K562 (cell line): ENCODE results near the gene LINGO3. TPM values are rescaled to one million over a fixed set of nuclear protein-coding genes. Genes with fewer than 3 reads are reported as not detected.

ENCODE experiments used
- ATAC-seq: fragments of 200-7000 bp; cut with Tn5 transposase; 3 replicates; pipeline ENCODE4 v1.9.1; 2020; ENCODE audit warnings: moderate library complexity
- BruUV-seq: library from RNA; stranded (reverse); fragments of 400-500 nt; replicated peaks from 2 replicates; lab custom pipeline; 2021; lab: Mats Ljungman, UMichigan
- CTCF ChIA-PET: fragments of 300-600 bp; formaldehyde crosslinking; extraction: SDS; loops from one replicate; lab custom pipeline; 2021; ENCODE audit warnings: low intra/inter-chr PET ratio; lab: Yijun Ruan, JAX
- POLR2A ChIA-PET: fragments of 300-600, 350-650 bp; sonication (Branson Sonifier 250); formaldehyde crosslinking; extraction: SDS; loops from one replicate; lab custom pipeline; 2021; ENCODE audit warnings: antibody characterized with exemption, inconsistent platforms; lab: Yijun Ruan, JAX
- DNase-seq, 4 experiments: peaks; one replicate each; pipeline versions ENCODE4 v3.0.0 to v3.0.0-alpha.2; 2011 to 2018; ENCODE audit warnings: low spot score in 3 of 4, mixed read lengths in 3 of 4; ENCODE audit errors: extremely low read depth in 1 of 4
- FAIRE-seq: peaks from 2 replicates; lab custom pipeline; 2011; peaks lifted over from hg19 to GRCh38; lab: Jason Lieb, UNC
- H2AFZ ChIP-seq: 2 replicates; pipeline ENCODE4 v1.6.0; 2011; ENCODE audit warnings: low read depth, low read length, control low read depth, inconsistent platforms
- H3K27ac ChIP-seq: fragments of 200-600 bp; 3 replicates; pipeline ENCODE4 v1.8.0; 2011; ENCODE audit warnings: low read depth, mild to moderate bottlenecking, control low read depth, inconsistent platforms, low read length, moderate library complexity, mixed read lengths; ENCODE audit errors: extremely low read depth
- H3K27me3 ChIP-seq, 2 experiments: fragments of 300-600 bp in 1 of 2; 2 replicates in 1 of 2; 3 replicates in 1 of 2; pipeline versions ENCODE4 v1.6.0 to v1.8.0; 2011; ENCODE audit warnings: inconsistent platforms in 2 of 2, low read length in 2 of 2, mild to moderate bottlenecking in 1 of 2, mixed read lengths in 1 of 2, moderate library complexity in 1 of 2; ENCODE audit not compliant: control insufficient read depth in 2 of 2, insufficient read depth in 2 of 2
- H3K36me3 ChIP-seq: fragments of 300-600 bp; 3 replicates; pipeline ENCODE4 v1.8.0; 2011; ENCODE audit warnings: mild to moderate bottlenecking, low read length, inconsistent platforms; ENCODE audit not compliant: control insufficient read depth, insufficient read depth
- H3K4me1 ChIP-seq, 2 experiments: fragments of 200-600 bp in 1 of 2; replicated peaks in 1 of 2; 2 replicates in 1 of 2; 3 replicates in 1 of 2; pipeline versions ENCODE4 v1.5.1 to v1.8.0; 2011; ENCODE audit warnings: inconsistent platforms in 2 of 2, low read length in 2 of 2, mild to moderate bottlenecking in 1 of 2, mixed read lengths in 1 of 2, moderate library complexity in 1 of 2; ENCODE audit not compliant: control insufficient read depth in 2 of 2, insufficient read depth in 2 of 2
- H3K4me2 ChIP-seq: 2 replicates; pipeline ENCODE4 v1.6.1; 2011; ENCODE audit warnings: low read length, control low read depth, inconsistent platforms, mixed read lengths; ENCODE audit not compliant: insufficient read depth
- H3K4me3 ChIP-seq: fragments of 200-600 bp; sonication (generic), shearing (Covaris generic); 2 replicates; pipeline ENCODE4 v1.5.1; 2016; ENCODE audit warnings: control low read depth, inconsistent platforms
- H3K79me2 ChIP-seq: fragments of 200-600 bp; 3 replicates; pipeline ENCODE4 v1.8.0; 2011; ENCODE audit warnings: low read length, inconsistent platforms; ENCODE audit not compliant: control insufficient read depth, insufficient read depth
- H3K9ac ChIP-seq, 2 experiments: 2 replicates each; pipeline versions ENCODE4 v1.6.0 to v1.6.1; 2011; ENCODE audit warnings: low read depth in 2 of 2, low read length in 2 of 2, control low read depth in 1 of 2, inconsistent platforms in 1 of 2, mild to moderate bottlenecking in 1 of 2, mixed read lengths in 1 of 2; ENCODE audit not compliant: insufficient read depth in 1 of 2
- H3K9me1 ChIP-seq: one replicate; pipeline ENCODE4 v1.6.0; 2011; ENCODE audit warnings: inconsistent platforms, mild to moderate bottlenecking, low read length, moderate library complexity; ENCODE audit not compliant: control insufficient read depth, insufficient read depth
- H3K9me3 ChIP-seq: replicated peaks from 2 replicates; pipeline ENCODE4 v1.5.1; 2011; ENCODE audit warnings: low read depth, low read length, inconsistent platforms; ENCODE audit not compliant: control insufficient read depth, insufficient read depth
- H4K20me1 ChIP-seq: replicated peaks from 2 replicates; pipeline ENCODE4 v1.6.1; 2011; ENCODE audit warnings: low read length, inconsistent platforms, mixed read lengths; ENCODE audit not compliant: control insufficient read depth, insufficient read depth
- HDAC2 ChIP-seq: fragments of 450-650 bp; IDR thresholded peaks from 2 replicates; pipeline ENCODE4 v1.6.1; 2016; ENCODE audit warnings: mild to moderate bottlenecking
- POLR2G ChIP-seq: fragments of 200-400 bp; formaldehyde crosslinking; IDR thresholded peaks from 2 replicates; pipeline ENCODE4 v1.6.1; 2017; ENCODE audit warnings: low read depth, mild to moderate bottlenecking, antibody characterized with exemption, low read length, moderate library complexity
- RBM25 ChIP-seq: fragments of 200-400 bp; formaldehyde crosslinking; IDR thresholded peaks from 2 replicates; pipeline ENCODE4 v1.6.1; 2018; ENCODE audit warnings: low read length, low read depth, moderate library complexity; ENCODE audit not compliant: severe bottlenecking
- ZBTB7A ChIP-seq: IDR thresholded peaks from 2 replicates; pipeline ENCODE4 v1.6.1; 2011; ENCODE audit warnings: low read depth, mild to moderate bottlenecking, low read length, moderate library complexity, borderline replicate concordance; ENCODE audit not compliant: control insufficient read depth
- ZFP36 ChIP-seq: fragments of 150-350 bp; IDR thresholded peaks from 2 replicates; pipeline ENCODE4 v1.6.1; 2018; ENCODE audit warnings: low read length, low read depth; ENCODE audit not compliant: partially characterized antibody
- ZNF282 ChIP-seq: sonication (generic); formaldehyde crosslinking; IDR thresholded peaks from 2 replicates; pipeline ENCODE4 v1.8.1; 2023; ENCODE audit warnings: missing genetic modification reagents
- ZNF507 ChIP-seq: conservative IDR thresholded peaks from 2 replicates; pipeline ENCODE4 v1.6.1; 2017; ENCODE audit warnings: missing genetic modification characterization, missing compliant biosample characterization
- WGBS: fragments of 100-300 bp; shearing (Covaris generic); methylation state at CpG from one replicate; pipeline ENCODE4 v1.1.6; 2016; ENCODE audit warnings: low coverage, mixed read lengths; ENCODE audit not compliant: insufficient coverage; ENCODE audit errors: missing lambda C conversion rate; 5-methylcytosine and 5-hydroxymethylcytosine counted together
- in situ Hi-C: fragments of 300-500 bp; cut with MboI; formaldehyde crosslinking; loops from 4 replicates; pipeline ENCODE4 v1.15.0; 2018; ENCODE audit warnings: inconsistent platforms, mixed read lengths
- intact Hi-C: fragments of 100-400 bp; cut with micrococcal nuclease; formaldehyde crosslinking; loops from 2 replicates; pipeline ENCODE4 v1.14.2; 2022
- polyA plus RNA-seq, 8 experiments: library from polyadenylated mRNA; depleted of rRNA in 4 of 8; stranded (reverse) in 5 of 8; unstranded in 3 of 8; fragments of >200 nt; fragmentation: Nextera tagmentation in 2 of 8; fragmentation: Illumina TruSeq in 1 of 8; extraction: Ambion mirVana in 2 of 8; extraction: Trizol in 1 of 8; gene quantifications; 2 replicates each; pipeline versions ENCODE4 v1.2.1 to v1.2.3, GENCODE V29; 2011 to 2014; ENCODE audit warnings: inconsistent platforms in 1 of 8, missing spikeins in 1 of 8
- total RNA-seq, 7 experiments: library from RNA; depleted of rRNA in 6 of 7; stranded (reverse); fragments of >200 nt in 6 of 7; fragmentation: Illumina TruSeq in 2 of 7; extraction: Trizol in 2 of 7; gene quantifications; 2 replicates each; pipeline versions ENCODE4 v1.2.1 to v1.2.3, GENCODE V29; 2011 to 2021; ENCODE audit warnings: low replicate concordance in 1 of 7

LINGO3 gene
- total and polyA plus RNA-seq, 9 of the 15 experiments (the other 6 are each of a cell fraction or from before 2014, with no cell fraction given), result 0.03 to 0.05 (median 0.03) TPM; not detected in 6

- TF ChIP-seq RBM25 (peak; percentile 85), HDAC2 (0 out of 2 replicates have a peak, but pooled peaks have one; percentile 58)
These were observed 26.5 kb downstream of the LINGO3 start (continued) for GRCh38 chr19:2281265-2282061.

- Histone ChIP-seq H3K79me2 (no peaks in the 10 kb centered on the region), H3K36me3 (no peaks in the 10 kb centered on the region), H3K27ac (no peak overlapping the region), H3K4me1 (peaks cover 0 to 37% of the 10 kb centered on the region in 2 experiments; a peak in 3 of 5 replicates), H3K4me3 (no peak overlapping the region), H3K4me2 (no peak overlapping the region), H3K27me3 (no peaks in the 10 kb centered on the region), H3K9me3 (no peaks in the 10 kb centered on the region), H3K9ac (no peak overlapping the region; a peak in 2 of 4 replicates), H2AFZ (no peak overlapping the region), H3K9me1 (no peaks in the 10 kb centered on the region), H4K20me1 (no peaks in the 10 kb centered on the region)
- FAIRE-seq (no peak), ATAC-seq (no peak), DNase-seq (no peak)
- CTCF ChIA-PET, result no interaction called here
- in situ Hi-C loops (loop anchor here (5.0 kb wide), 1 partner anchor 107 kb away; no protein-coding TSS in a partner anchor), intact Hi-C loops (no loop called here)
- TF ChIP-seq ZBTB7A (peak; percentile 53; the same call in 1 of the 2 replicates), ZNF507 (no peak), ZNF282 (CRISPR knock-in tag) (no peak), ZFP36 (peak; percentile 29), POLR2G (peak; percentile 55)
- POLR2A ChIA-PET, result interaction anchor here (0.6 to 1.4 kb wide), 4 partner anchors 8 to 314 kb away, joined by 3 to 8 read pairs (median 3); no protein-coding TSS in a partner anchor
- 71% methylated on average over 16 of the region's 26 CpGs for WGBS
- no TSS peak for BruUV-seq
These were observed 27.2 kb downstream of the LINGO3 start for GRCh38 chr19:2280633-2281264.
